HepG2 (cell line): Measurements from ENCODE around the gene GNG7. TPM values are rescaled to one million over a fixed set of nuclear protein-coding genes. Genes with fewer than 3 reads are reported as not detected.
A peak's percentile ranks its signal among the peaks of the same experiment; 100 is the strongest.

Source experiments
- AHR ChIP-seq: IDR thresholded peaks from 2 replicates; pipeline ENCODE4 v1.6.1; 2018; ENCODE audit warnings: missing genetic modification reagents, missing compliant biosample characterization
- ATAD3A ChIP-seq: sonication (generic); formaldehyde crosslinking; IDR thresholded peaks from 2 replicates; pipeline ENCODE4 v1.4.0; 2020; ENCODE audit warnings: missing genetic modification reagents
- BRCA1 ChIP-seq: sonication (generic); formaldehyde crosslinking; IDR thresholded peaks from 2 replicates; pipeline ENCODE4 v1.4.0; 2020; ENCODE audit warnings: missing genetic modification reagents
- ELF1 ChIP-seq: sonication (generic); formaldehyde crosslinking; IDR thresholded peaks from 2 replicates; pipeline ENCODE4 v1.4.0; 2020; ENCODE audit warnings: missing genetic modification reagents
- ELF4 ChIP-seq: sonication (generic); formaldehyde crosslinking; IDR thresholded peaks from 2 replicates; pipeline ENCODE4 v1.5.0; 2020; ENCODE audit warnings: missing genetic modification reagents, mild to moderate bottlenecking, moderate library complexity, borderline replicate concordance
- HES4 ChIP-seq: sonication (generic); formaldehyde crosslinking; IDR thresholded peaks from 2 replicates; pipeline ENCODE4 v1.9.0; 2021; ENCODE audit warnings: mild to moderate bottlenecking, missing genetic modification reagents, borderline replicate concordance
- IRF1 ChIP-seq: sonication (generic); formaldehyde crosslinking; IDR thresholded peaks from 2 replicates; pipeline ENCODE4 v1.4.0; 2020; ENCODE audit warnings: low read depth, mild to moderate bottlenecking, missing genetic modification reagents
- JARID2 ChIP-seq: sonication (generic); formaldehyde crosslinking; IDR thresholded peaks from 2 replicates; pipeline ENCODE4 v1.8.1; 2023; ENCODE audit warnings: missing genetic modification reagents, inconsistent platforms; ENCODE audit not compliant: insufficient replicate concordance
- MAX ChIP-seq: IDR thresholded peaks from 2 replicates; pipeline ENCODE4 v1.6.1; 2012; ENCODE audit warnings: inconsistent platforms
- MBNL3 ChIP-seq: fragments of 250-450 bp; sonication (Bioruptor Pico); conservative IDR thresholded peaks from 2 replicates; pipeline ENCODE4 v1.8.0; 2022; ENCODE audit warnings: mild to moderate bottlenecking, inconsistent platforms
- RBM39 ChIP-seq: fragments of 200-400 bp; formaldehyde crosslinking; IDR thresholded peaks from one replicate; pipeline ENCODE4 v1.6.1; 2018; ENCODE audit warnings: antibody characterized with exemption, mild to moderate bottlenecking, low read depth, low read length; ENCODE audit not compliant: poor library complexity, severe bottlenecking
- TEAD2 ChIP-seq: sonication (generic); formaldehyde crosslinking; IDR thresholded peaks from 2 replicates; pipeline ENCODE4 v1.9.0; 2021; ENCODE audit warnings: missing genetic modification reagents
- TRAFD1 ChIP-seq: sonication (generic); formaldehyde crosslinking; IDR thresholded peaks from 2 replicates; pipeline ENCODE4 v1.5.1; 2020; ENCODE audit warnings: missing genetic modification reagents, mild to moderate bottlenecking, borderline replicate concordance
- U2AF1 ChIP-seq: fragments of 200-400 bp; formaldehyde crosslinking; optimal IDR thresholded peaks from 2 replicates; pipeline ENCODE3; 2017; ENCODE audit warnings: mild to moderate bottlenecking, low read depth, low read length
- USF2 ChIP-seq, 2 experiments: sonication (generic) in 1 of 2; formaldehyde crosslinking in 1 of 2; IDR thresholded peaks; 2 replicates each; pipeline versions ENCODE4 v1.5.1 to v1.6.1; 2011 to 2020; ENCODE audit warnings: borderline replicate concordance in 1 of 2, low read depth in 1 of 2, low read length in 1 of 2, mild to moderate bottlenecking in 1 of 2, missing genetic modification reagents in 1 of 2, moderate library complexity in 1 of 2
- ZBTB10 ChIP-seq: sonication (generic); formaldehyde crosslinking; IDR thresholded peaks from 2 replicates; pipeline ENCODE4 v1.4.0; 2020; ENCODE audit warnings: missing genetic modification reagents, borderline replicate concordance
- ZNF124 ChIP-seq: sonication (generic); formaldehyde crosslinking; IDR thresholded peaks from 2 replicates; pipeline ENCODE4 v1.4.0; 2020; ENCODE audit warnings: missing genetic modification reagents
- ZNF205 ChIP-seq: IDR thresholded peaks from 2 replicates; pipeline ENCODE4 v1.6.1; 2018; ENCODE audit warnings: missing biosample characterization, missing genetic modification reagents
- ZNF576 ChIP-seq: sonication (generic); formaldehyde crosslinking; IDR thresholded peaks from 2 replicates; pipeline ENCODE4 v1.4.0; 2020; ENCODE audit warnings: mild to moderate bottlenecking, missing genetic modification reagents
- ZNF589 ChIP-seq: sonication (generic); formaldehyde crosslinking; conservative IDR thresholded peaks from 2 replicates; pipeline ENCODE4 v1.8.0; 2022; ENCODE audit warnings: mild to moderate bottlenecking, moderate library complexity, missing genetic modification reagents
- ZNF7 ChIP-seq: IDR thresholded peaks from 2 replicates; pipeline ENCODE4 v1.6.1; 2016; ENCODE audit warnings: missing biosample characterization, missing genetic modification reagents
- polyA plus RNA-seq, 8 experiments: library from polyadenylated mRNA; depleted of rRNA in 3 of 8; stranded (reverse) in 7 of 8; unstranded in 1 of 8; fragments of >200 nt; fragmentation: Illumina TruSeq in 4 of 8; extraction: Trizol in 4 of 8; gene quantifications; 2 replicates each; pipeline versions ENCODE4 v1.2.1 to v1.2.3, GENCODE V29; 2011 to 2016; ENCODE audit warnings: low read depth in 4 of 8, missing spikeins in 1 of 8, mixed read lengths in 1 of 8; ENCODE audit not compliant: insufficient read depth in 1 of 8
- total RNA-seq, 5 experiments: library from RNA; depleted of rRNA; stranded (reverse); fragments of >200 nt; fragmentation: Illumina TruSeq; extraction: Trizol; gene quantifications; 2 replicates each; pipeline ENCODE4 v1.2.3, GENCODE V29; 2016; ENCODE audit warnings: low read depth in 1 of 5

The GNG7 gene
- total and polyA plus RNA-seq, 2 of the 13 experiments (the other 11 are each of a cell fraction or from before 2014, with no cell fraction given), result 1.4 to 3.3 TPM

- TF ChIP-seq MAX (peak; percentile 55; the same call in 1 of the 2 replicates), AHR (CRISPR knock-in tag) (no peak), ZNF205 (CRISPR knock-in tag) (no peak), USF2 (IDR thresholded peaks at IDR 0.05; ENCODE audit: low read depth, low read length) (no peak), USF2 (CRISPR knock-in tag; IDR thresholded peaks at IDR 0.05; ENCODE audit: borderline replicate concordance) (no peak), TRAFD1 (no peak), RBM39 (no peak), ZNF589 (0 out of 2 replicates have a peak, but pooled peaks have one; percentile 38), HES4 (no peak), BRCA1 (no peak), IRF1 (no peak), TEAD2 (CRISPR knock-in tag) (no peak), ATAD3A (CRISPR knock-in tag) (no peak), ZNF7 (CRISPR knock-in tag) (no peak), ZNF576 (CRISPR knock-in tag) (no peak), MBNL3 (CRISPR knock-in tag) (no peak), ELF1 (CRISPR knock-in tag) (no peak), U2AF1 (no peak), ZBTB10 (peak; percentile 53; the same call in 1 of the 2 replicates), ELF4 (CRISPR knock-in tag) (no peak; the same call in 1 of the 2 replicates), JARID2 (CRISPR knock-in tag) (no peak), ZNF124 (CRISPR knock-in tag) (no peak)
Observed at GRCh38 chr19:2555422-2556220, 146.9 kb downstream of the GNG7 start (continued).
